Activated gamma-delta T cell treated with anti-CD3 and anti-CD28 coated beads, Interleukin-2, amount 50 U/mL, for 16 hours (primary cell): ENCODE measurements around the gene ZFYVE27.
A peak's percentile ranks its signal among the peaks of the same experiment; 100 is the strongest.
"Not testable (repeated sequence)": the region's sequence is repeated elsewhere in the genome, so short reads cannot be mapped to it uniquely, and the experiment has no call there.

ENCODE experiments used
- DNase-seq: peaks from one replicate; pipeline ENCODE4 v3.0.0-alpha.2; 2020; ENCODE audit warnings: low read depth

Gene ZFYVE27, protein sequence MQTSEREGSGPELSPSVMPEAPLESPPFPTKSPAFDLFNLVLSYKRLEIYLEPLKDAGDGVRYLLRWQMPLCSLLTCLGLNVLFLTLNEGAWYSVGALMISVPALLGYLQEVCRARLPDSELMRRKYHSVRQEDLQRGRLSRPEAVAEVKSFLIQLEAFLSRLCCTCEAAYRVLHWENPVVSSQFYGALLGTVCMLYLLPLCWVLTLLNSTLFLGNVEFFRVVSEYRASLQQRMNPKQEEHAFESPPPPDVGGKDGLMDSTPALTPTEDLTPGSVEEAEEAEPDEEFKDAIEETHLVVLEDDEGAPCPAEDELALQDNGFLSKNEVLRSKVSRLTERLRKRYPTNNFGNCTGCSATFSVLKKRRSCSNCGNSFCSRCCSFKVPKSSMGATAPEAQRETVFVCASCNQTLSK

DNA sequence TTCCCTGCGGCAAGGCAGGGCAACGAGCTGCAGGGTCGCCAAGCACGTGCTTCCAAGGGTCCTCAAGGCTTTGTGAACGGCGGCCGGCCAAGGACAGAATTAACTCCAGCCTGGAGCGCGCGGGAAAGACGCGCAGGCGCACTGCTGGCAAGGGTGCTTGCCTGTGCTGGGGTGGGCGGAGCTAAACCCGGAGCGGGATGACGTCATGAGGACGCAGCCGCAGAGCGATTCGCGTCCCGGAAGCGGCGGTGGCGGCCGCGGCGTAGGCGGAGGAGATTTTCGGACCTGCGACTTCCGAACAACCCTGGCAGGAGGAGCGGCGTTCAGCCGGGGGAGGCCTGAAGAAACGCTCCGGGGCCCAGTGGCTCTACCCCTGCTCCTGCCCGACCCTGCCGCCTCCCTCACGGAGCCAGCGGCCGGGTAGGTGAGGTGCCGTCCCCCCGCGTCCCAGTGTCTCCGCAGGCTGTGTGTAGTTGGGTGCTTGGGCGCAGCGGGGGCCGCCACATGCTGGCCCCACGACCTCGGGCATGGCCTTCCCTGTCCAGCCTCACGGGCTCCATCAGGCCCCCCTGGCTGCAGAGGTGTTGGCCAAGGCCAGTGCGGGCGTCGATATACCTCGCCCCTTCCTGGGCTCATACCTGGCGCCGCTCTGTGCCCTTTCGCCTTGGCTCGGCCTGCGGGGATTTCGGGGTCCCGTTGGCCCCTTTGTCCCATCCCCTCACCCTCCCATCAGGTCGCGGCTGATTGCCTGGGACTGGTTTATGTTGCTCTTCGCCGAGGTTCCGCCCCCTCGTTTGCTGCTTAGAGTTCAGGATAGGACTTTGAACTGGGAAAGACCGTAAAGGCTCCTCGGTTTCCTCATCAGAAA, at the start of gene ZFYVE27:
Gene ZFYVE27 (plus strand): TSS at position 227 of the 868 bp plus-strand sequence. CDS start 1,350 bp downstream, outside the sequence.
- DNase-seq, result peak; percentile 90

DNA sequence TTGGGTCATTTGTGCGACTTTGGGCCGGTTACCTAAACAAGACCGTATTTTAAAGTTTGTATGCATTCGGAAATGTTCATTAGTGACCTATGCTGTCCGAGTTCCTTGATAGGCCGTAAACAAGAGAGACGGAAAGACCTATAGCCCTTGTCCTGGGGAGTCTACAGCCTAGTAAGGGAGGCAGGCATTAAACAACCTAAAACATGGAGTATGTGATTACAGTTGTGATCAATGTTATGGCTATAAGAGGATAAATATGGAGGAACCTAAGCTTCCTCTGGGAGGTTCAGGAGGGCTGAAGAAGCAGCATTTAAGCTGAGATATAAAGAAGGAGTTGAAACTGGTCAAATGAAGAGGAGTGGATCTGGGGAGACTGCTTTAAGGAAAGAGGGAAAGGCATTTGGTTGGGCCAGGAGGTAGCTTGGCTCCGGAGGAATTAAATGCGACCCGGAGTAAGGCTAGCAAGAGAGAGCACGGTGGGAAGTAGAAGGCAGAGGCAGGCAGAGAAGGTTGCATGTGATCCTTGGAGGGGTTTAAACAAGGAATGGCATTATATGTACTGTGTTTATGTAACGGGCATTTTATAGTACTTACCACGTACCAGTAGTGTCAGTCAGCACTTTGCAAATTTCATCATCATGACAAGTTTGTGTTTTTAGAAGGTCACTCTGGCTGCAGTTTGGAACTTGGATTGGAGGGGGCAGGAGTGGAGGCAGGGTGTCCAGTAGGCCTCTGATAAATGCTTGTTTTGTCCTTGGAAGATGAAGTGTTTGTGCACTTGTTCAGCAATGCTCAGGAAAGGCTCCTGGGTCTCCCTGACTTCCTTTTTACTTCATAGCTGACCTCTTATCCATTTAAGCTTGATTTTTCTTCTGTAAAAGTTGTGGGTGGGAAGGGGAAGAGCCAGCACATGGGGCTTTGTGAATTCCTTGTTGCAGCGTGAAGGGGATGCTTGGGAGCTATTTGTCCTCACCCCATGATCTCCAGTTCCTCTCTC, 48.8 kb upstream of the ZFYVE27 start:
- DNase-seq, result no peak

GRCh38 chr10:97689559-97690020, 47.3 kb upstream of the ZFYVE27 start:
- no peak for DNase-seq

DNA sequence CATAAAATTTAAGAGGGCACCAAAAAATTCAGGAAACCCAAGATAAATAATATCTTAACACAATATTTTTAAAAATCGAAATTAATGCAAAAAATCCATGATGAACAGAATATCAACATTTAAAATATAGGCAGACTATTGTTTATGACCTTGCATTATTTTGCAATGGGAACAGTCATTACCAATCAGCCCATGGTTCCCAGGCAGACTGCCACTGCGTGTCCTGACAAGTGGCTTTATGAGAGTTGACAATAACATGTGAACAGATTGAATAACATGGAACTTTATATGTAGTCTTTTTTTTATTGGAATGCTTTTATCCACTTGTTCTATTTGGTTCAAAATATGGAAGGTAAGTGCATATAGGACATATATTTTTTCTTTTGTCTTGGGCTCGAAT, 46.8 kb upstream of the ZFYVE27 start:
- DNase-seq, result no peak

- DNase-seq, result not testable (repeated sequence)
Measured at GRCh38 chr10:97698072-97698655, 38.8 kb upstream of the ZFYVE27 start.

- DNase-seq, result no peak
Measured at GRCh38 chr10:97701438-97702069, 35.4 kb upstream of the ZFYVE27 start.

DNA sequence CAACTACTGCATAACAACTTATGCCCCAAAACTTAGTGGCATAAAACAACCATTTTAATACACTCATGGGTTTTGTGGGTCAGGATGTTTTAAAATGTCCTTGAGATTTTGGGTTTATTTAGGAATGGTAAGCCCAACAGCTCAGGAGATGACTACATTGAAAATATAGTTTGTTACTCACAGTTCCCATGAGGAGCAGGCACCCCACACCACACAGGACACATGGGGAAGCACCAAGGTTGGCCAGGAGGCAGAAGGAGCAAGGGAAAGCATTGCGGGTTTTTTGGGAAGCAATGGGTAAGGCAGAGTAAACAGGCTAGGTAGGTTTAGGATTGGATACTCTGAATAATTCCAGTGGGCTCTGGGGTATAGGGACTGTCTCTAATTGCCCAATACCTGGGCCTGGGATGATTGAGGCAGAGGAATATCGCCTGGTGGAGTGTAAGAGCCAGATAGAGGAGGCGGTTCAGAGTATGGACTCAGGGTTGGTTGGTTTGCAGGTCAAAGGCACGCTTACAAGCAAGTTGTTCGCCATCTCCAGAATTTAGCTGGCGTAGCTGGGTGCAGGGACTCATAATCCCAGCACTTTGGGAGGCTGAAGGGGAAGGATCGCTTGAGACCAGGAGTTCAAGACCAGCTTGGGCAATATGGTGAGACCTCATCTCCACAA, 33.4 kb upstream of the ZFYVE27 start:
- DNase-seq, result no peak

DNA sequence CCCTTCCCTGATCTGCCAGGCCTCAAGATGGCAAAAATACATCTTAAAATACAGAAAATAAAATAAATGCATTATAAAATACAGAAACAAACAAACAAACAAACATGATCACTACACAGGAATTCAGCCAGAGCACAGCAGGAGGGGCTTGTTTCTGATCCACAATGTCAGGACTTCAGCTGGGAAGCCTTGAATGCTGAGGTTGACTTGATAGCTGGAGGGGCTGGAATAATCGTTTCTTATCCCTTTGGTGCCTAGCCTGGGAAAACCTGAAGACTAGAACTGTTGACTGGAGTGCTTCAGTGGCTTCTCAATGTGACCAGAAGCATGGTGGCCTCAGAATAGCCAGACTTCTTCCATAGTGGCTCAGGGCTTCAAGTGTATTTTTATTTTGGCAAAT, 32.6 kb upstream of the ZFYVE27 start:
- DNase-seq, result no peak

GRCh38 chr10:97705006-97705670, 31.8 kb upstream of the ZFYVE27 start:
- no peak for DNase-seq

GRCh38 chr10:97707134-97707861, 29.6 kb upstream of the ZFYVE27 start:
- DNase-seq, result no peak

DNA sequence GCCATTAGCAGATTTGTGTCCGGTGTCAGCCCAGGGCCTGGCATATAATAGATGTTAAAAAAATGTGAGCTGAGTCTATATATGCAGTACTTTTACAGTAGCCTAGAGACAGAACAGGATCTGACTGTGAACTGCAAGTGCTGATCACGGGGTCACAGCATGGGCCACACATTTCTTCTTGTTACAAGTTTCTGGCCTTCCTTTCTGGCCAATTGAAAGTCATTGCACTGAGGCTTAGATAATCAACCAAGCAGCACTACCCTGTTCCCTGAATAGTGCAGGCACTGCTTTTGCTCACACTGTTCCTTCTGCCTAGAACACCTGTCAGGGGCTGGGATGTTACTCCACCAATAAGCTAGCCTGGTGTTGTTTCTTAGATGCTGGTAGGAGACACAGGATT, 28.8 kb upstream of the ZFYVE27 start:
- DNase-seq, result no peak

- DNase-seq, result no peak
Measured at GRCh38 chr10:97708976-97709946, 27.7 kb upstream of the ZFYVE27 start.

DNA sequence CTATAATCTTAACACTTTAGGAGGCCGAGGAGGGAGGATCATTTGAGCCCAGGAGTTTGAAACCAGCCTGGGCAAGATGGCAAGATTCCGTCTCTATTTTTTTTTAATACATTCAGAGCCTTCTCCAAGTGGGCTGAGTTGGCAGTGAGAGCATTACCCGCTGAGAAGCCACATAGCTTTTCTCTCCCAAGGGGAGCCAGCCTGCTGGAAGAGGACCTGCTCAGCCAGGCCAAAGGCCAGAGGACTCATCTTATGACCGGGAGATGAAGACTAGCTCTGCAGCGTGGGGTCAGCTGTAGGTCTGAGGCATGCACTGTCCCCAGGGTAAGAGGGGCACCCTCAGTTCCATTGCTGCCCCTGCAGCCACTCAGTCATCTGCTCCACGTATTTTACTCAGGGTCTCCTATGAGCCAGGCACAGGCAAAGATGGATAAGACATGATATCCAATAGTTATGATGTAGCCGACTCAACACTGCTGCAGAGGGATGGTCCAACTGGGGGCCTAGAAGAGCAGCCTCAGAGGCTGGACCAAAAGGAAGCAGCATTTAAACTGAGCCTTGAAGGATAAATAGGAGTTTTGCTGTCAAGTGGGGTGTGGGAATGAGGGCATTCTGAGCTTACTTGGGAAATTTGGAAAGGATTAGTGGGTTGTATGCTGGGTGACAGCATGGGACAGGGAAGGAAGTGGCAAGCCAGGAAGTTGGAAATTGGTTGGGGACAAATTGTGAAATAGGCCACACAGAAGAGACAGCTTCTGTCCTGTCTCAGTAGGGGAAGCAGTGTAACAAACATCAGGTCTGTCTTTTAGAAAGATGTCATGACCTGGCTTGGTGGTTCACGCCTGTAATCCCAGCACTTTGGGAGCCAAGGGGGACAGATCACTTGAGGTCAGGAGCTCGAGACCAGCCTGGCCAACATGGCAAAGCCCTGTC, 25.0 kb upstream of the ZFYVE27 start:
- no peak for DNase-seq

GRCh38 chr10:97713339-97713825, 23.5 kb upstream of the ZFYVE27 start, which contains the start of gene MARVELD1:
Gene MARVELD1, plus strand, starts transcription at chr10:97713730. Its CDS starts 147 bp downstream, at chr10:97713877.
- no peak for DNase-seq

DNA sequence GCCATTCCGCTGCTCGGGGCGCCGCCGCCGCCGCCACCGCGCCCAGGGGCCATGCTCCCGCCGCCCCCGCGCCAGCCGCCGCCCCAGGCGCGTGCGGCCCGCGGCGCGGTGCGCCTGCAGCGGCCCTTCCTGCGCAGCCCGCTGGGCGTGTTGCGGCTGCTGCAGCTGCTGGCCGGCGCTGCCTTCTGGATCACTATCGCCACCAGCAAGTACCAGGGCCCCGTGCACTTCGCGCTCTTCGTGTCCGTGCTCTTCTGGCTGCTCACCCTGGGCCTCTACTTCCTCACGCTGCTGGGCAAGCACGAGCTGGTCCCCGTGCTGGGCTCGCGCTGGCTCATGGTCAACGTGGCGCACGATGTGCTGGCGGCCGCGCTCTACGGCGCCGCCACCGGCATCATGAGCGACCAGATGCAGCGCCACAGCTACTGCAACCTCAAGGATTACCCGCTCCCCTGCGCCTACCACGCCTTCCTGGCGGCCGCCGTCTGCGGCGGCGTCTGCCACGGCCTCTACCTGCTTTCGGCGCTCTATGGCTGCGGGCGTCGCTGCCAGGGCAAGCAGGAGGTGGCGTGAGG, 23.0 kb upstream of the ZFYVE27 start:
- peak; percentile 24 for DNase-seq
